Stimulated activated CD4-positive, alpha-beta T cell treated with anti-CD3 and anti-CD28 coated beads, Interleukin-12 subunit alpha, Interleukin-12 subunit beta, amount 100 ng/mL, for 4 hours (primary cell): Measurements from ENCODE around the gene MBL2.

Experiments used
- DNase-seq: peaks from one replicate; pipeline ENCODE4 v3.0.0-alpha.2; 2020

Gene MBL2

GRCh38 chr10:52772623-52773022 is at the start of gene MBL2:
Gene MBL2 (minus strand): TSS chr10:52772784. CDS start chr10:52771635, 1,149 bp downstream.
- no peak for DNase-seq

- DNase-seq = no peak
Measured at GRCh38 chr10:52820309-52820708, 47.7 kb upstream of the MBL2 start.

- DNase-seq = no peak
Measured at GRCh38 chr10:52818019-52818418, 45.4 kb upstream of the MBL2 start.

- DNase-seq = no peak
Measured at GRCh38 chr10:52814506-52814905, 41.9 kb upstream of the MBL2 start.

DNA sequence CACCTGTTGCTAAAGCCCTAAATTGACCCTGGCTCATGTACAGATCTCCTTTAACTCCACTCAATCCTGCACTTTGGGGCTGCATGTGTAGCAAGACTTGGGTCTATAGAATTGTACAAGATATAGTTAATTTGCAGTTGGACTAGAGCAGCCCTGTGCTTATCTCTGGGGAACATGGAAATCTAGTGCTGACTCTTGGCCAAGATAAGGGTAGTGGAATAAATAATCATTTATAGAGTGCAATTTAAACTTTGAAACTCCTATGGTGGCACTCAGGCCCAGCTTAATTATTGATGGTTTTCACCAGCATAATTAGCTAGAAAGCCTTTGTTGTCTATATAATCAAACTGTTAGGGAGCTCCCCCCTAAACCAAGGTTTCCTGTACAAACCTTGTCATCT is 39.2 kb upstream of the MBL2 start:
- no peak for DNase-seq

- DNase-seq = no peak
Measured at GRCh38 chr10:52810761-52811160, 38.2 kb upstream of the MBL2 start.

DNA sequence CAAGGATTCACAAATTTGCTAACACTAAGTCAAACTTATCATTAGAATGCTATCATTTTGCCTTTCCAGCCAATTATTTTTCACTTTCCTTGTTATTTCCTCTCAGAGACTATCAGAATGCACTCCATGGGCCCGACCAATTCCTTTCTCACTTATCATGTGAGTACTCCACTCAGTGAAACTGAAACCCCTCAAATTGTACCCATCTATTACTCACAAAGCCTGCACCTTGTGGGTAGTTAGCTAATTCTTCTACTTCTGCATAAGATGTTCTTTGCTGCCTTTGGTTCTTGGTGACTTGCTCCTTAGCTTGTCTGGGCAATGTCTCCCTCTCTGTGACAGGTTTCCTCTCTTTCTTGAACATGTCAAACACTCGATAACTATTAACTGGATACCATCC is 35.2 kb upstream of the MBL2 start:
- no peak for DNase-seq

DNA sequence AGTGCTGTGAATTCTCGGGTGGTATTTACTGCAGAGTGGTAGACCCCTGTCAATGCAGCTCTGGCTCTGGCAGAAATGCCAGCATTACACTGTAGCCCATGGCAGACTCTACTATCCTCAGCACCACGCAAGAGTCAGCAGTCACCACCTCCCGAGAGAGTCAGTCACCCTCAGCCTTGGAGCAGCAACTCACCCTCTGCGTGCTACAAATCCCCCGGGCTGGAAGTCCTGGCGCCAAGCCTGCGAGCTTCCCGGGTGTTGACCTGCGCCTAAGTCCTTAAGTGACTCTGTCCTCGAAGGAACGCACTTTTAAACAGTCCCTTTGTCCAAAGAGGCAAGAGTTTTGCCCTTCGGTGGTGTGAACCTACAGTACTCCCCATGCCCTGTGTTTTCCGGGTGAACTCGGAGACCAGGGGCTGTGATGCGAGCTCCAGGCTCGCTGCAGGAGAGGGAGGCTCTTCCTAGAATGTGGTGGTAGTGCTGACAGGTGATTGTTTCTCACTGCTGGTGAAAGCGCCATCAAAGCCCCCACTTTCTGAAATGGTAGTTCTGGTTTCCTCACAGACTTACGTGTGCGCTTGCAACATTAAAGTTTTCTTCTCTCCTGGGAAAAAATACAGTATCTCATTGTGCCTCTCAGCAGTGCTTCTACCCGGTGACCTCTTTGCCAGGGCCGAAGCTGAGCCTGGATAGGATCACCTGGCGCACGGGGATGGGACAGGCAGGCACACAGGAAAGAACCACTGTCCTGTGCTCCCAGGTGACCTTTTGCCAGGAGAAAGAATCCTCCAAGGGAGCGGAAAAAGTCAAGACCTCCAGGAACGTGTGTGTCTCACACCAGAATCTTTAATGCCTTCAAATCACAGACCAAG is 33.1 kb upstream of the MBL2 start:
- no peak for DNase-seq

- DNase-seq = no peak
Measured at GRCh38 chr10:52801947-52802346, 29.4 kb upstream of the MBL2 start.

DNA sequence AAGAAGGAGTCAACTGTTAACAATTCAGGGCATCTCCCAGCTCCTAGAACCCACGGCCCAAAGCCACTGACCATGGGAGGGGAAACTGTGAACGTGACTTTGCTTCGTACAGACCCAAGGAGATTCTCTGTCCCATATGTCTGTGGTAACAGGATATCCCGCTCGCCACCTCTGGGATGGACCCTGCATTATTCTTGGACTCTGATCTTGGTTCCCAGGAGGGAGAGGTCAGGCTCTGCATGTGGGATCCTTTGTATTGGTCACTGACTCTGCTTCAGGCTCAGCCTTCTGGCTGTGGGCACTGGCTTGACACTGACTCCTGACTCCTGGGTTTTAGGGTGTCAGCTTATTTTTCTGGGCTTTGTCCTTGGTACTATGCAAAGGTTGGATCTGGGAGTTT is 13.5 kb upstream of the MBL2 start:
- DNase-seq = no peak

GRCh38 chr10:52785418-52785817 is 12.8 kb upstream of the MBL2 start:
- DNase-seq = no peak

GRCh38 chr10:52783726-52784125 is 11.1 kb upstream of the MBL2 start:
- no peak for DNase-seq

GRCh38 chr10:52782554-52782953 is 10.0 kb upstream of the MBL2 start:
- no peak for DNase-seq

- no peak for DNase-seq
Measured at GRCh38 chr10:52780391-52781155, 8.0 kb upstream of the MBL2 start.

GRCh38 chr10:52779541-52780390 is 7.2 kb upstream of the MBL2 start:
- DNase-seq = no peak

DNA sequence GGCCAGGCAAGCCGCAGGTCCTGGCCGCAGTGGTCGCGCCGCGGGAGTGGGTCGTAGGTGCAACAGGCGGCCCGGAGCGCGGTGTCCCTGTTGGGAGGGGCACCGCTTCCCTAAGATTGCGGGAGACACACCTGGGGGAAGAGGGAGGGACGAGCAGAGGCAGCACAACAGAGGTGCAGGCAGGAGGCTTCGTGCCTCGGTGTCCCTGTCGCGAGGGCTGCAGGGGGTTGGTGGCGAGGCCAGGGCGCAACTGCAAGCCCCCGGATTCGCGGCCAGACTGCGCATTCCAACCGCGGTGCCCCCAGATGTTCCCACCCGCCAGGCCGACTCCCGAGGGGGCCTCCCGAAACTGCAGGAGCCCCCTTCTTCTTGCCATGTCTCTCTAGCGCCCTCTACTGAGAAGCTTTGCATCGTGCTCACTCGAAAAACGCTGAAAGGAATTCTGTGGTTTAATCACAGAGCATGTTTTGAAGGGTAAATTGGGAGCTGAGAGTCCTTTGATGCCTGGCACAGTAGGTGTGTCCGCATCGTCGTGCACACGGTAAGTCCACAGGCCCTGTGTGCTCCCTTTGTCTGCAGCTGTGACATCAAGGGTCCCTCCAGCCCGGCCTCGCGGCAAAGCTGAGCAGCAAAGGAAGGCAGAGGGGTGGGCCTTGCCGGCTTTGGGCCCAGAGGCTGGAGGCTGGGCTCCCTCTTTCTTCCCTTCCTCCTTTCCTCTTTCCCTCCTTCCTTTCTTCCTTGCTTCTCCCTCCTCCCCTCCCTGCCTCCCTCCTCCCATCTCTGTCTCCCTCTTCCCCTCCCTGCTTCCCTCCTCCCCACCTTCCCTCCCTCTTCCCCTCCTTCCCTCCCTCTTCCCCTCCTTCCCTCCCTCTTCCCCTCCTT is 6.2 kb upstream of the MBL2 start:
- DNase-seq = no peak

GRCh38 chr10:52777414-52777813 is 4.8 kb upstream of the MBL2 start:
- DNase-seq = no peak

GRCh38 chr10:52776471-52776903 is 3.9 kb upstream of the MBL2 start:
- DNase-seq = no peak

DNA sequence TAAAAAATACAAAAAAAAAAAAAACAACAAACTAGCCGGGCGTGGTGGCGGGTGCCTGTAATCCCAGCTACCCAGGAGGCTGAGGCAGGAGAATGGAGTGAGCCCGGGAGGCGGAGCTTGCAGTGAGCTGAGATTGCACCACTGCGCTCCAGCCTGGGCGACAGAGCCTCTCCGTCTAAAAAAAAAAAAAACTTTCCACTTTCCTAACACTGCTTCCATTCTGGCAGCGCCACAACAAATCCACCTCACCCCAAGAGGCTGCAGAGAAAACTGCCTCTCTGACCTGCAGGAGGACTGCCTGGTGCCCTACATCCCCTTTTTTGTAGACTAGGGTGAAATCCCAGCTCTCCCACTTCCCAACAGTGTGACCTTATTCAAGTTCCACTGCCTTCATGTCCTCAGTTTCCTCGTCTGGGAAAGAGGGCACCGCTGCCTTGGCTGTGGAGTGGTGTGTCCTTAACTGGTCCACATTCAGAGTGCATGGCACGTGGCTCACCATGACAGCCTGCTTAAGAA is 2.6 kb upstream of the MBL2 start:
- DNase-seq = no peak

DNA sequence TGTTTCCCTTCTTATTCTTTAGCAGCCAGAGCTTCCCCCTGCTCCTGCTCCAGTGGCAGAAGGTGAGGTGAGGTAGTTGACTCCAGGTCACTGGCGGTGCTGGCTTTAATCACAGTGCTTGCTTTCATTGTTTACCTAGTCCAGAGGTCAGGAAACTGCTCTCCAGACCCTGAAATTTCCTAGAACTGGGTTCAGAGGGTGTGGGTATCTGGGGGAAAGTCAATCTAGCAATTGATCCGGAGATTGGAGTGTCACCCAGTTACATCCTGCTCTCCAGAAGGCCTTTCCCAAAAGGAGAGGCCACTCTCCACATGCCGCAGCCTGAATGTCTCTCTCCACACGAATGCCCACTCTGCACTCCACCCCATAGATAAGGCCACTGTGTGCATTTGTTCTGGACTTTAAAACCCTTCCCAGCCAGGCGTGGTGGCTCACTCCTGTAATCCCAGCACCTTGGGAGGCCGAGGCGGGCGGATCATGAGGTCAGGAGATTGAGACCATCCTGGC is 2.1 kb upstream of the MBL2 start:
- DNase-seq = no peak

DNA sequence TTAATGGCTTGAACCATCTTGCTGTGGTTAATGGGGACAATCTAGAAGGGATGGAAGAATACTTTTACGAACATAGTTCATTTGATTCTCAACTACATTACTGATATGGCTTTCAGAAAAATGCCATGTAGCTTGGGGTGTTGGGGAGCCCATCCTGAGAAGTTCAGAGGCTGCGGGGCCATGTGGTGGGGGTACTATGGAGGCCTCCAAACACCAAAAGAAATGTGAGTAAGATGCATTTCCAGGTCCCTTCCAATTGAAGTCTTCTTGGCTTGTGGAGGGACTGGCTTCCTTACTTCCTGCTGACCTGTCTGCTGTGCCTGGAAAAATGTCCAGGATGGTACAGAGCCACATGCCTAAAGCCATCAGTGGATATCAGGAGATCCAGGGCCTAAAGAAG is 1.6 kb upstream of the MBL2 start:
- no peak for DNase-seq
